ENCODE results near the gene LAMA5. TPM values are rescaled to one million over a fixed set of nuclear protein-coding genes. Genes with fewer than 3 reads are reported as not detected.

The LAMA5 gene
- total and polyA plus RNA-seq, 8 donors = 41.4 to 278 (median 79.6) TPM

- TF ChIP-seq CTCF (IDR thresholded peaks at IDR 0.05) (no peak), EP300 (IDR thresholded peaks at IDR 0.05) (no peak), POLR2AphosphoS5 (IDR thresholded peaks at IDR 0.05) (no peak), POLR2A (IDR thresholded peaks at IDR 0.05) (no peak)
- intact Hi-C loops (cut with DNase I; ENCODE audit: low total_unique reads) = no loop called here
- Histone ChIP-seq H3K27me3 (peaks cover 0 to 3% (median 0%) of the 10 kb centered on the region in 3 donors), H3K27ac (peak overlapping the region; percentile 63 to 91 (median 86)), H3K4me3 (peak overlapping the region in 2 of 4 donors; percentile 1 to 6), H3K9me3 (no peaks in the 10 kb centered on the region), H3K36me3 (peaks cover 0 to 14% (median 4%) of the 10 kb centered on the region in 4 donors), H3K4me1 (peaks cover 84 to 97% (median 90%) of the 10 kb centered on the region in 4 donors)
- 38 to 52% (median 51%) methylated on average over 20 to 24 of the region's 24 CpGs for WGBS, 5 donors
- DNase-seq = peak; percentile 64 to 77
Observed at GRCh38 chr20:62358171-62359042, 8.7 kb downstream of the LAMA5 start.

DNA sequence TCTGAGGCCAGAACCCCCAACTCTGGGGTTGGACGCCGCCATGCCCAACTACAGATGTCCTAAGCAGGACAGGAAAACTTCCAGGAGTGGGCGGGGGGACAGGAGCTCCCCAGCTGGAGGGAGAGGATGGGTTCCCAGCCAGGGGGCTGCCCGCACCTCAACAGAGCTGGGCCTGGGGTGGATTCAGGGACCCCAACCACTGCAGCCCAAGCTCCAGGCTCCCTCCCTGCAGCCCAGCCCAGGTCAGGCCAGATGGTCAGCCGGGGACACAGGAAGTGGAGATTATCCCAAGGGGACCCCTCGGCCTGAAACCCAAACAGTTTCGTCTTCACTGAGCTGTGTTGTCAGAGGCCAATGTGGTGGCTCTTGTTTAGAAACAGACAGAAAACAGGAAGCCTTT, 9.4 kb downstream of the LAMA5 start:
- Histone ChIP-seq H3K36me3 (peaks cover under 1 to 14% (median 6%) of the 10 kb centered on the region in 4 donors), H3K9me3 (no peaks in the 10 kb centered on the region), H3K4me1 (peaks cover 80 to 97% (median 89%) of the 10 kb centered on the region in 4 donors), H3K4me3 (peak overlapping the region in 1 of 4 donors; percentile 9), H3K27me3 (peaks cover 0 to 3% (median 0%) of the 10 kb centered on the region in 3 donors), H3K27ac (peak overlapping the region; percentile 63 to 91 (median 86))
- 53 to 72% (median 58%) methylated on average over 7 of the region's 7 CpGs for WGBS, 5 donors
- intact Hi-C loops (cut with DNase I; ENCODE audit: low total_unique reads) = no loop called here
- TF ChIP-seq CTCF (IDR thresholded peaks at IDR 0.05) (no peak), POLR2A (IDR thresholded peaks at IDR 0.05) (no peak), EP300 (IDR thresholded peaks at IDR 0.05) (no peak), POLR2AphosphoS5 (IDR thresholded peaks at IDR 0.05) (no peak)
- DNase-seq = peak in 1 of 2 donors; percentile 40

GRCh38 chr20:62357187-62357667, 9.9 kb downstream of the LAMA5 start:
- Histone ChIP-seq H3K36me3 (peaks cover 4 to 16% (median 9%) of the 10 kb centered on the region in 4 donors), H3K4me1 (peaks cover 75 to 97% (median 87%) of the 10 kb centered on the region in 4 donors), H3K4me3 (peak overlapping the region in 3 of 4 donors; percentile 9 to 28 (median 20)), H3K9me3 (no peaks in the 10 kb centered on the region), H3K27me3 (peaks cover 0 to 3% (median 0%) of the 10 kb centered on the region in 3 donors), H3K27ac (peak overlapping the region; percentile 63 to 91 (median 86))
- peak in 1 of 2 donors; percentile 84 for DNase-seq
- intact Hi-C loops (cut with DNase I; ENCODE audit: low total_unique reads) = no loop called here
- no peak for TF ChIP-seq EP300 (IDR thresholded peaks at IDR 0.05)
- TF ChIP-seq CTCF (IDR thresholded peaks at IDR 0.05) = no peak
- no peak for TF ChIP-seq POLR2A (IDR thresholded peaks at IDR 0.05)
- peak in 2 of 3 donors; percentile 33 to 60 for TF ChIP-seq POLR2AphosphoS5 (IDR thresholded peaks at IDR 0.05)
- WGBS, 5 donors = 21 to 37% (median 26%) methylated on average over 8 to 25 of the region's 25 CpGs

- Histone ChIP-seq H3K4me1 (peaks cover 70 to 93% (median 82%) of the 10 kb centered on the region in 4 donors), H3K27ac (peak overlapping the region; percentile 63 to 91 (median 86)), H3K4me3 (peak overlapping the region in 3 of 4 donors; percentile 9 to 28 (median 20)), H3K27me3 (peaks cover 0 to 3% (median 0%) of the 10 kb centered on the region in 3 donors), H3K9me3 (no peaks in the 10 kb centered on the region), H3K36me3 (peaks cover 6 to 16% (median 12%) of the 10 kb centered on the region in 4 donors)
- WGBS, 5 donors = 51 to 75% (median 72%) methylated on average over 14 to 17 of the region's 17 CpGs
- peak in 1 of 2 donors; percentile 25 for DNase-seq
- intact Hi-C loops (cut with DNase I; ENCODE audit: low total_unique reads) = no loop called here
- TF ChIP-seq EP300 (IDR thresholded peaks at IDR 0.05) = no peak
- no peak for TF ChIP-seq POLR2A (IDR thresholded peaks at IDR 0.05)
- TF ChIP-seq CTCF (IDR thresholded peaks at IDR 0.05) = no peak
- no peak for TF ChIP-seq POLR2AphosphoS5 (IDR thresholded peaks at IDR 0.05)
Observed at GRCh38 chr20:62356589-62357186, 10.4 kb downstream of the LAMA5 start.

Measured in stomach (tissue), 9 donors.